Trophoblast cell (in vitro differentiated cells and primary cell): Measurements from ENCODE around the gene B4GALNT1.
"Not testable (repeated sequence)": the region's sequence is repeated elsewhere in the genome, so short reads cannot be mapped to it uniquely, and the experiment has no call there.

Experiments
- DNase-seq, 2 donors: peaks; one replicate each; pipeline ENCODE4 v3.0.0-alpha.2; 2016
- H2AFZ ChIP-seq: 2 replicates; pipeline ENCODE4 v1.6.1; 2013; ENCODE audit warnings: low read length, moderate library complexity, mild to moderate bottlenecking; ENCODE audit not compliant: insufficient read depth, poor library complexity
- H2AK5ac ChIP-seq: 2 replicates; pipeline ENCODE4 v1.6.1; 2013; ENCODE audit warnings: mild to moderate bottlenecking, low read length
- H2BK120ac ChIP-seq: 2 replicates; pipeline ENCODE4 v1.6.1; 2013; ENCODE audit warnings: low read length, mild to moderate bottlenecking, moderate library complexity; ENCODE audit not compliant: insufficient read depth, poor library complexity
- H2BK12ac ChIP-seq: 2 replicates; pipeline ENCODE4 v1.6.1; 2013; ENCODE audit warnings: mild to moderate bottlenecking, low read length, moderate library complexity
- H2BK5ac ChIP-seq: 2 replicates; pipeline ENCODE4 v1.6.1; 2013; ENCODE audit warnings: low read length, low read depth, moderate library complexity, mild to moderate bottlenecking; ENCODE audit not compliant: poor library complexity
- H3K14ac ChIP-seq: 2 replicates; pipeline ENCODE4 v1.6.1; 2013; ENCODE audit warnings: mild to moderate bottlenecking, low read length
- H3K18ac ChIP-seq: 2 replicates; pipeline ENCODE4 v1.6.1; 2013; ENCODE audit warnings: mild to moderate bottlenecking, low read length
- H3K23ac ChIP-seq: 2 replicates; pipeline ENCODE4 v1.6.1; 2013; ENCODE audit warnings: low read length
- H3K27ac ChIP-seq: 2 replicates; pipeline ENCODE4 v1.5.1; 2013; ENCODE audit warnings: low read depth, mild to moderate bottlenecking, inconsistent platforms, low read length, moderate library complexity
- H3K27me3 ChIP-seq: 2 replicates; pipeline ENCODE4 v1.6.1; 2013; ENCODE audit warnings: inconsistent platforms, mild to moderate bottlenecking, low read length, moderate library complexity; ENCODE audit not compliant: insufficient read depth
- H3K36me3 ChIP-seq, 2 experiments: 1 replicate in 1 of 2; 2 replicates in 1 of 2; pipeline ENCODE4 v1.6.1; 2013; ENCODE audit warnings: low read length in 2 of 2, mild to moderate bottlenecking in 2 of 2, moderate library complexity in 1 of 2; ENCODE audit not compliant: insufficient read depth in 2 of 2, control insufficient read depth in 1 of 2
- H3K4ac ChIP-seq: 2 replicates; pipeline ENCODE4 v1.6.1; 2013; ENCODE audit warnings: low read depth, mild to moderate bottlenecking, low read length, moderate library complexity
- H3K4me1 ChIP-seq, 2 experiments: 1 replicate in 1 of 2; 2 replicates in 1 of 2; pipeline ENCODE4 v1.6.1; 2013; ENCODE audit warnings: low read length in 2 of 2, mild to moderate bottlenecking in 2 of 2, moderate library complexity in 1 of 2; ENCODE audit not compliant: insufficient read depth in 2 of 2, control insufficient read depth in 1 of 2
- H3K4me2 ChIP-seq: 2 replicates; pipeline ENCODE4 v1.6.1; 2013; ENCODE audit warnings: inconsistent platforms, mild to moderate bottlenecking, low read length, moderate library complexity
- H3K4me3 ChIP-seq: 2 replicates; pipeline ENCODE4 v1.5.1; 2013; ENCODE audit warnings: mild to moderate bottlenecking, low read depth, low read length, inconsistent platforms
- H3K79me1 ChIP-seq: one replicate; pipeline ENCODE4 v1.6.1; 2013; ENCODE audit warnings: low read length
- H3K79me2 ChIP-seq: 2 replicates; pipeline ENCODE4 v1.6.1; 2013; ENCODE audit warnings: low read length, mild to moderate bottlenecking; ENCODE audit not compliant: control insufficient read depth, insufficient read depth, poor library complexity
- H3K9ac ChIP-seq: 2 replicates; pipeline ENCODE4 v1.6.1; 2013; ENCODE audit warnings: mild to moderate bottlenecking, low read length
- H3K9me3 ChIP-seq: 2 replicates; pipeline ENCODE4 v1.6.1; 2013; ENCODE audit warnings: low read depth, mild to moderate bottlenecking, control low read depth, inconsistent platforms, low read length; ENCODE audit not compliant: insufficient read depth
- H4K12ac ChIP-seq: 2 replicates; pipeline ENCODE4 v1.6.1; 2013; ENCODE audit warnings: low read depth, mild to moderate bottlenecking, low read length, moderate library complexity
- H4K8ac ChIP-seq: 2 replicates; pipeline ENCODE4 v1.6.1; 2013; ENCODE audit warnings: low read depth, mild to moderate bottlenecking, low read length, moderate library complexity
- H4K91ac ChIP-seq: one replicate; pipeline ENCODE4 v1.6.1; 2013; ENCODE audit warnings: low read depth, mild to moderate bottlenecking, low read length, moderate library complexity
- WGBS: extraction: QIAGEN DNeasy Blood & Tissue Kit; methylation state at CpG from one replicate; pipeline ENCODE4 v1.1.7; 2013; ENCODE audit warnings: missing lambda C conversion rate; ENCODE audit not compliant: insufficient read length, insufficient coverage; ENCODE audit errors: extremely low coverage; 5-methylcytosine and 5-hydroxymethylcytosine counted together

The B4GALNT1 gene

GRCh38 chr12:57637364-57637763, 4.4 kb upstream of the B4GALNT1 start:
- Histone ChIP-seq H3K79me1 (no peaks in the 10 kb centered on the region), H3K9me3 (peaks cover 2% of the 10 kb centered on the region), H3K23ac (no peak overlapping the region), H2BK120ac (no peak overlapping the region), H2AFZ (no peak overlapping the region), H3K4me3 (no peak overlapping the region), H2BK12ac (no peak overlapping the region), H3K14ac (no peak overlapping the region), H3K79me2 (peaks cover 2% of the 10 kb centered on the region), H3K27ac (no peak overlapping the region), H3K4me2 (no peak overlapping the region), H3K27me3 (peaks cover 10% of the 10 kb centered on the region), H3K4me1 (no peaks in the 10 kb centered on the region), H3K18ac (no peak overlapping the region), H2BK5ac (no peak overlapping the region), H4K8ac (no peak overlapping the region), H3K36me3 (no peaks in the 10 kb centered on the region), H3K4ac (no peak overlapping the region), H2AK5ac (no peak overlapping the region), H4K12ac (no peak overlapping the region), H3K9ac (no peak overlapping the region), H4K91ac (no peak overlapping the region)
- no CpG with 5 or more reads among the region's 3 CpGs for WGBS
- no peak for DNase-seq

GRCh38 chr12:57636731-57637130, 3.7 kb upstream of the B4GALNT1 start:
- not testable (repeated sequence) for H2AK5ac ChIP-seq, H3K36me3 ChIP-seq, H3K14ac ChIP-seq, H3K27ac ChIP-seq, H4K8ac ChIP-seq, H3K23ac ChIP-seq, H3K9ac ChIP-seq, H3K79me2 ChIP-seq, H3K4me2 ChIP-seq, H3K4me3 ChIP-seq, H4K12ac ChIP-seq, H2BK12ac ChIP-seq, H3K18ac ChIP-seq, H2BK120ac ChIP-seq, H3K4ac ChIP-seq, H3K79me1 ChIP-seq, H3K9me3 ChIP-seq, H2AFZ ChIP-seq, H3K4me1 ChIP-seq, H2BK5ac ChIP-seq, H4K91ac ChIP-seq, DNase-seq
- peaks cover 17% of the 10 kb centered on the region for H3K27me3 ChIP-seq
- WGBS = no CpG with 5 or more reads among the region's 9 CpGs

GRCh38 chr12:57632073-57632957, 686 bp downstream of the B4GALNT1 start:
- no peaks in the 10 kb centered on the region for H3K79me1 ChIP-seq
- H3K4me3 ChIP-seq = peak overlapping the region; percentile 17
- H2AK5ac ChIP-seq = no peak overlapping the region
- H3K23ac ChIP-seq = no peak overlapping the region
- no peak overlapping the region for H4K12ac ChIP-seq
- H3K36me3 ChIP-seq = no peaks in the 10 kb centered on the region
- no peak overlapping the region for H4K91ac ChIP-seq
- H3K14ac ChIP-seq = no peak overlapping the region
- H3K4me2 ChIP-seq = peak overlapping the region; percentile 84
- no peak overlapping the region for H2BK12ac ChIP-seq
- no peak overlapping the region for H3K27ac ChIP-seq
- WGBS = no CpG with 5 or more reads among the region's 67 CpGs
- peaks cover 4% of the 10 kb centered on the region in 2 experiments for H3K4me1 ChIP-seq
- DNase-seq = peak in 1 of 2 donors; percentile 14
- H4K8ac ChIP-seq = no peak overlapping the region
- H2AFZ ChIP-seq = peak overlapping the region; percentile 23
- no peak overlapping the region for H2BK120ac ChIP-seq
- H3K27me3 ChIP-seq = peaks cover 55% of the 10 kb centered on the region
- H3K9me3 ChIP-seq = peaks cover 24% of the 10 kb centered on the region
- no peak overlapping the region for H3K4ac ChIP-seq
- peaks cover 2% of the 10 kb centered on the region for H3K79me2 ChIP-seq
- H2BK5ac ChIP-seq = no peak overlapping the region
- H3K9ac ChIP-seq = no peak overlapping the region
- peak overlapping the region; percentile 68 for H3K18ac ChIP-seq

- Histone ChIP-seq H3K4me3 (no peak overlapping the region), H3K18ac (no peak overlapping the region), H3K79me2 (peaks cover 2% of the 10 kb centered on the region), H4K91ac (no peak overlapping the region), H3K36me3 (no peaks in the 10 kb centered on the region), H2BK5ac (no peak overlapping the region), H3K27me3 (peaks cover 61% of the 10 kb centered on the region), H3K9ac (no peak overlapping the region), H3K4me1 (peaks cover 4% of the 10 kb centered on the region in 2 experiments), H3K4ac (no peak overlapping the region), H3K9me3 (peaks cover 24% of the 10 kb centered on the region), H2BK120ac (no peak overlapping the region), H2BK12ac (no peak overlapping the region), H3K79me1 (no peaks in the 10 kb centered on the region), H3K23ac (no peak overlapping the region), H4K8ac (no peak overlapping the region), H2AK5ac (no peak overlapping the region), H3K14ac (no peak overlapping the region), H3K27ac (no peak overlapping the region), H2AFZ (no peak overlapping the region), H4K12ac (no peak overlapping the region), H3K4me2 (no peak overlapping the region)
- WGBS = no CpG with 5 or more reads among the region's 26 CpGs
- no peak for DNase-seq
Observed at GRCh38 chr12:57631566-57632072, 1.4 kb downstream of the B4GALNT1 start.
